HG03460 (cell line): ENCODE results near the gene CHD9.
"Not testable (repeated sequence)": the region's sequence is repeated elsewhere in the genome, so short reads cannot be mapped to it uniquely, and the experiment has no call there.

ENCODE experiments used
- ATAC-seq: cut with Tn5 transposase; IDR thresholded peaks from one replicate; pipeline ENCODE4 v1.9.1; 2021; ENCODE audit not compliant: unreplicated experiment

Gene CHD9

GRCh38 chr16:53045341-53046220 lies 9.2 kb upstream of the CHD9 start:
- ATAC-seq, result no peak

DNA sequence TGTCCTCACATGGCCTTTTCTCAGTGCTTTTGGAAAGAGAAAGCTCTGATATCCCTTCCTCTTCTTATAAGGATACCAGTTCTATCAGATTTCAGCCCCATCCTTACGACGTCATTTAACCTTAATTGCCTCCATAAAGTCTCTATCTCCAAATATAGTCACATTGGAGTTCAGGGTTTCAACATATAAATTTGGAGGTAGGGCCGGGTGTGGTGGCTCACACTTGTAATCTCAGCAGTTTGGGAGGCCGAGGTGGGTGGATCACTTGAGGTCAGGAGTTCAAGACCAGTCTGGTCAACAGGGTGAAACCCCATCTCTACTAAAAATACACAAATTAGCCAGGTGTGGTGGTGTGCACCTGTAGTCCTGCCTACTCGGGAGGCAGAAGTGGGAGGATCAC lies 7.3 kb upstream of the CHD9 start:
- ATAC-seq, result not testable (repeated sequence)

- ATAC-seq, result no peak
Observed at GRCh38 chr16:53048139-53048915, 6.5 kb upstream of the CHD9 start.

DNA sequence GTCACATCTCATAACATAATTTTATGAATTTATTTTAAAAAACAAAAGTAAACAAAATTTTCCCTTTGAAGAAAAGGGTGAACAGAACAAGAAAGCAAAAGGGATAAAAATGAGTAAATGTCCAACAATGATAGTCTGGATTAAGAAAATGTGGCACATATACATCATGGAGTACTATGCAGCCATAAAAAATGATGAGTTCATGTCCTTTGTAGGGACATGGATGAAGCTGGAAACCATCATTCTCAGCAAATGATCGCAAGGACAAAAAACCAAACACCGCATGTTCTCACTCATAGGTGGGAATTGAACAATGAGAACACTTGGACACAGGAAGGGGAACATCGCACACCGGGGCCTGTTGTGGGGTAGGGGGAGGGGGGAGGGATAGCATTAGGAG lies 3.5 kb upstream of the CHD9 start:
- ATAC-seq, result not testable (repeated sequence)

GRCh38 chr16:53052519-53053501 lies 2.0 kb upstream of the CHD9 start, which contains the start of gene CHD9NB:
CHD9NB (minus strand) TSS chr16:53052897; CDS start chr16:53044158, 8,739 bp downstream.
- ATAC-seq, result no peak

DNA sequence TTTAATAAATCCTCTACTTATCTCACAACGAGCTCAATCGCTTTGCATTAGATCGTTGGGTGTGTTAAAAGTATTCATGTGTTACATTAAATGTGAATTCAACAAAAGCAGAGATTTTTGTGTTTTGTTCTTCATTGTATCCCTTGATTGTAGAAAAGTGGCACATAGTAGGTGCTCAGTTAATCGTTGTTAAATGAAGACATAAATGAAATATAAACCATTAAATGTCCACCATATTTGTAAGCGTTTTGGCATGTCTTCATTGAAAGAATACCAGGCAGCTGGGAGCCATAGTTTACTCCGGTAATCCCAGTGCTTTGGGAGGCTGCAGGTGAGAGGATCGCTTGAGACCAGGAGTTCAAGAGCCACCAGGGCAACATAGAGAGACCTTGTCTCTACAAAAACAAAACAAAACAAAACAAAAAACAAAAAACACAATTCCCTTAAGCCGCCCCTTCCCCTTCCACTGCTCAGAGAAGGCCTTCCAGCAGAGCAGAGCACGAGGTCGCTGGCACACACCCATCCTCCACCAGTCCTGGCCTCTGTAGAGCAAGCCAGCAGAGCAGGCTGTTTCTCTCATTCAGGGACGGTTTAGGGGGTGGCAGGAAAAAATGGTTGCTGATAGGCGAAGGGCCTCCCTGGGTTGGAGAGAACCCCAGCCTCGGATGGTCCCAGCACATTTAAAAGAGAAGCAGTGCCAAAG lies 673 bp upstream of the CHD9 start:
- ATAC-seq, result peak; percentile 32

- no peak for ATAC-seq
Observed at GRCh38 chr16:53055541-53056391, 975 bp downstream of the CHD9 start.

GRCh38 chr16:53056392-53056881 lies 1.6 kb downstream of the CHD9 start:
- ATAC-seq, result no peak

- no peak for ATAC-seq
Observed at GRCh38 chr16:53057658-53058057, 2.9 kb downstream of the CHD9 start.

- ATAC-seq, result no peak
Observed at GRCh38 chr16:53058441-53058840, 3.6 kb downstream of the CHD9 start.

- ATAC-seq, result no peak
Observed at GRCh38 chr16:53058882-53059281, 4.1 kb downstream of the CHD9 start.

DNA sequence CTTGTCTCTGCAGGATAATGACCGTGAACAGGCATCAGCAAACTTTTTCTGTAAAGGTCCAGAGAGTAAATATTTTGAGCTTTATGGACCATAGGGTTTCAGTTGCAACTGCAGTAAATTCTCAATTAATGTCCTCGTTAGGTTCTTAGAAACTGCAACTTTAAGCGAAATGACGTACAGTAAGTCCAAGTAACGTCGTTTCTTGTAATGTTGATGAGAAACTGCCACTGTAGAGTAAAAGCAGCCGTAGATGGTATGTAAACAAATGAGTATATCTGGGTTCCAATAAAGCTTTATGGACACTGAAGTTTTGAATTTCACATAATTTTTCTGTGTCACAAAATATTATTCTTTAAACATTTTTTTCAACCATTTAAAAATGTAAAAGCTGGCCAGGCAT lies 4.9 kb downstream of the CHD9 start:
- no peak for ATAC-seq

DNA sequence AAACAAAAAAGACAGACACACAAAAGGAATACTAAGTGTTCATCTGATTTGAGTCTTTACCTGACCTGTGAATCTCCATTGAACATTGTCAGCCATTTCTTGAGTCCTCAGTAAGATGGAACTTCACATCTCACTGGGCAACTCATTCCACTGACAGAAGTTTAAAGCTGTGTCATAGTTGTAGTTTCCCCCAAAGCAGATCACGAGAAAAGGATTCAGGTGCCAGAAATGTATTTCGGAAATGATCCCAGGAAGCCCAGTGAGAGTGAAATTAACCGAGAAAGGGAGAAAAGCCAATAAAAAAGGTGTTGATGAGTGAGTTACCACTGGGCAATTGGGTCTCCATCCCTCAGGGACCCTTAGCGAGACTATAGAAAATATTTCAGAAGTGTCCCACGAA lies 6.5 kb downstream of the CHD9 start:
- ATAC-seq, result no peak

GRCh38 chr16:53061701-53062159 lies 6.9 kb downstream of the CHD9 start:
- peak; percentile 83 for ATAC-seq

DNA sequence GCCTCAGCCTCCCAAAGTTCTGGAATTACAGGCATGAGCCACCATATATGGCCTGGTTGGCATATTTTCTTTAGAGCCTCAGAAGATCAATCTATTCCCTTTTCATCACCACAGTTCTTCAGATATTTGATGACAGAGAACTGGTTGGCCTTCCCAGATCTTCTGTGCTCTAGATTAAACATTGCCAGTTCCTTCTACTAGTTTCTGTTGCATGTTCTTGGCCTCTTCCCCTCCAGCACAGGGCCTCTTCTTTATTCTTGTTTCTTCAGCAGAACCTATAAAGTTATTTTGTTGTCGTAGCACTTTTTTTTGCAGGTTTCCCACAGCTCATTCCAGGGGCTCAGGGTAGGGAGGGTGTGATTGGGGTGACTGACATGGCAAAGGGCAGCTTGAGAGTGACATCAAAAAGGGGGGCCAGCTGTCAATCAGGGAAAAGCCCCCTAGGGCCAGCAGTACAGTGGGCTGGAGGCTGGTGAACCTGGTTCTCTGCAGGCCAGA lies 9.3 kb downstream of the CHD9 start:
- no peak for ATAC-seq

- ATAC-seq, result no peak
Observed at GRCh38 chr16:53065461-53066061, 10.8 kb downstream of the CHD9 start.

DNA sequence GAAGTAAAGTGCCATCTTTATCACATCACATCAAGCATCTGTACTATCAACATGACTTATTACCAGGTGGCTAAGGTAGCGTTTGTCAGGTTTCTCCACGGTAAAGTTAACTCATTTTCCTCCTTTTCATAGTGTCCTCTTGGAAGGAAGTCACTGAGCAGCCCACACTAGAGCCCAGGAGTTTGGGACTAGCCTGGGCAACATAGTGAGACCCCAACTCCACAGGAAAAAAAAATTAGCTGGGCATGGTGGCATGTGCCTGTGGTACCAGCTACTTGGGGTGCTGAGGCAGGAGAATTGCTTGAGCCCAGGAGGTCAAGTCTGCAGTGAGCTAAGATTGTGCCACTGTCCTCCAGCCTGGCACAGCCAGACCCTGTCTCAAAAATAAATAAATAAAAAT lies 12.9 kb downstream of the CHD9 start:
- ATAC-seq, result no peak

DNA sequence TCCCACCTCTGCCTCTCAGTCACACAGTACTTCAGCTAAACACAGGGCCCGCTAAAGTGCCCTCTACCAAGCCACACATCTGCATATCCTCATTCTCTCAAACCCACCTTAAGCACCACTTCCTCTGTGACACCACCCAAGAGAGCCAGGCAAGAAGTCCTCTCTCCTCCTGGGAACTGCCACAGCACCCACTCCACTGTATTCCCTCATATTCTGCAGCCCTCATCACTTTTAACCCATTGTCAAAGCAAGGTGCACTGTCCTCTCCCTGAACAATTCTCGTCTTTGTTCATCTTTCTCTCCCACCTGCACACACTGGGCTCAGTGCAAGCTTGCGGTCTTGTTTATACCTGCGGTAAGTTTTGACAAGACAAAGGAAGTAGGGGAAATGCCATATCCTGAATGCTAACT lies 13.6 kb downstream of the CHD9 start:
- peak; percentile 53 for ATAC-seq
